IMR-90 (cell line): ENCODE measurements around the gene FRMD5.

ENCODE experiments used
- BHLHE40 ChIP-seq: fragments of 150-350 bp; IDR thresholded peaks from 2 replicates; pipeline ENCODE4 v1.6.1; 2016; ENCODE audit warnings: mild to moderate bottlenecking, low read depth, low read length
- CHD1 ChIP-seq: IDR thresholded peaks from 2 replicates; pipeline ENCODE4 v1.6.1; 2012; ENCODE audit warnings: low read depth, low read length, improper control_type of control experiment
- FOS ChIP-seq: fragments of 150-350 bp; IDR thresholded peaks from 2 replicates; pipeline ENCODE4 v1.6.1; 2016; ENCODE audit warnings: low read depth, low read length
- MAZ ChIP-seq: IDR thresholded peaks from 2 replicates; pipeline ENCODE4 v1.6.1; 2012; ENCODE audit warnings: low read depth, mild to moderate bottlenecking, low read length, improper control_type of control experiment, moderate library complexity, borderline replicate concordance
- POLR2A ChIP-seq: IDR thresholded peaks from 2 replicates; pipeline ENCODE4 v1.6.1; 2012; ENCODE audit warnings: mild to moderate bottlenecking, low read depth, low read length
- RAD21 ChIP-seq: IDR thresholded peaks from 2 replicates; pipeline ENCODE4 v1.6.1; 2012; ENCODE audit warnings: low read length, improper control_type of control experiment
- TF ChIP-seq, protein P1 (sequence below): conservative IDR thresholded peaks from 2 replicates; pipeline ENCODE4 v1.5.1; 2012; ENCODE audit warnings: mild to moderate bottlenecking, low read depth, low read length, improper control_type of control experiment
- TF ChIP-seq, protein P2 (sequence below): fragments of 150-350 bp; IDR thresholded peaks from 2 replicates; pipeline ENCODE4 v1.6.1; 2017; ENCODE audit warnings: mild to moderate bottlenecking, antibody characterized with exemption, low read length, low read depth
- TF ChIP-seq, protein P3 (sequence below): fragments of 150-350 bp; IDR thresholded peaks from 2 replicates; pipeline ENCODE4 v1.6.1; 2016; ENCODE audit warnings: low read depth, mild to moderate bottlenecking, low read length, moderate library complexity, borderline replicate concordance

GRCh38 chr15:43988900-43989299 is 206.2 kb downstream of the FRMD5 start:
- TF ChIP-seq, protein P1, sequence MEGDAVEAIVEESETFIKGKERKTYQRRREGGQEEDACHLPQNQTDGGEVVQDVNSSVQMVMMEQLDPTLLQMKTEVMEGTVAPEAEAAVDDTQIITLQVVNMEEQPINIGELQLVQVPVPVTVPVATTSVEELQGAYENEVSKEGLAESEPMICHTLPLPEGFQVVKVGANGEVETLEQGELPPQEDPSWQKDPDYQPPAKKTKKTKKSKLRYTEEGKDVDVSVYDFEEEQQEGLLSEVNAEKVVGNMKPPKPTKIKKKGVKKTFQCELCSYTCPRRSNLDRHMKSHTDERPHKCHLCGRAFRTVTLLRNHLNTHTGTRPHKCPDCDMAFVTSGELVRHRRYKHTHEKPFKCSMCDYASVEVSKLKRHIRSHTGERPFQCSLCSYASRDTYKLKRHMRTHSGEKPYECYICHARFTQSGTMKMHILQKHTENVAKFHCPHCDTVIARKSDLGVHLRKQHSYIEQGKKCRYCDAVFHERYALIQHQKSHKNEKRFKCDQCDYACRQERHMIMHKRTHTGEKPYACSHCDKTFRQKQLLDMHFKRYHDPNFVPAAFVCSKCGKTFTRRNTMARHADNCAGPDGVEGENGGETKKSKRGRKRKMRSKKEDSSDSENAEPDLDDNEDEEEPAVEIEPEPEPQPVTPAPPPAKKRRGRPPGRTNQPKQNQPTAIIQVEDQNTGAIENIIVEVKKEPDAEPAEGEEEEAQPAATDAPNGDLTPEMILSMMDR = no peak
- TF ChIP-seq RAD21 (no peak), POLR2A (no peak), BHLHE40 (no peak), FOS (no peak), CHD1 (no peak), MAZ (no peak)
- TF ChIP-seq, protein P2, sequence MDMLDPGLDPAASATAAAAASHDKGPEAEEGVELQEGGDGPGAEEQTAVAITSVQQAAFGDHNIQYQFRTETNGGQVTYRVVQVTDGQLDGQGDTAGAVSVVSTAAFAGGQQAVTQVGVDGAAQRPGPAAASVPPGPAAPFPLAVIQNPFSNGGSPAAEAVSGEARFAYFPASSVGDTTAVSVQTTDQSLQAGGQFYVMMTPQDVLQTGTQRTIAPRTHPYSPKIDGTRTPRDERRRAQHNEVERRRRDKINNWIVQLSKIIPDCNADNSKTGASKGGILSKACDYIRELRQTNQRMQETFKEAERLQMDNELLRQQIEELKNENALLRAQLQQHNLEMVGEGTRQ = no peak
- TF ChIP-seq, protein P3, sequence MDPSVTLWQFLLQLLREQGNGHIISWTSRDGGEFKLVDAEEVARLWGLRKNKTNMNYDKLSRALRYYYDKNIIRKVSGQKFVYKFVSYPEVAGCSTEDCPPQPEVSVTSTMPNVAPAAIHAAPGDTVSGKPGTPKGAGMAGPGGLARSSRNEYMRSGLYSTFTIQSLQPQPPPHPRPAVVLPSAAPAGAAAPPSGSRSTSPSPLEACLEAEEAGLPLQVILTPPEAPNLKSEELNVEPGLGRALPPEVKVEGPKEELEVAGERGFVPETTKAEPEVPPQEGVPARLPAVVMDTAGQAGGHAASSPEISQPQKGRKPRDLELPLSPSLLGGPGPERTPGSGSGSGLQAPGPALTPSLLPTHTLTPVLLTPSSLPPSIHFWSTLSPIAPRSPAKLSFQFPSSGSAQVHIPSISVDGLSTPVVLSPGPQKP = no peak
